Measurements from ENCODE around the gene C5orf15.
"Not testable (repeated sequence)": the region's sequence is repeated elsewhere in the genome, so short reads cannot be mapped to it uniquely, and the experiment has no call there.

Gene C5orf15

GRCh38 chr5:133938929-133939328, 29.5 kb downstream of the C5orf15 start:
- no peak for DNase-seq (ENCODE audit: low read depth in 2 of 2, low spot score in 1 of 2)

GRCh38 chr5:133938039-133938821, 30.2 kb downstream of the C5orf15 start:
- no peak for DNase-seq (ENCODE audit: low read depth in 2 of 2, low spot score in 1 of 2)

GRCh38 chr5:133937628-133938027, 30.8 kb downstream of the C5orf15 start:
- DNase-seq (ENCODE audit: low read depth in 2 of 2, low spot score in 1 of 2), result not testable (repeated sequence)

- no peak for DNase-seq (ENCODE audit: low read depth in 2 of 2, low spot score in 1 of 2)
Measured at GRCh38 chr5:133936651-133937015, 31.8 kb downstream of the C5orf15 start.

GRCh38 chr5:133935991-133936650, 32.3 kb downstream of the C5orf15 start:
- not testable (repeated sequence) for DNase-seq (ENCODE audit: low read depth in 2 of 2, low spot score in 1 of 2)

- no peak for DNase-seq (ENCODE audit: low read depth in 2 of 2, low spot score in 1 of 2)
Measured at GRCh38 chr5:133935667-133935940, 32.8 kb downstream of the C5orf15 start.

GRCh38 chr5:133934822-133935666, 33.4 kb downstream of the C5orf15 start:
- DNase-seq (ENCODE audit: low read depth in 2 of 2, low spot score in 1 of 2), result no peak

GRCh38 chr5:133934311-133934710, 34.1 kb downstream of the C5orf15 start:
- no peak for DNase-seq (ENCODE audit: low read depth in 2 of 2, low spot score in 1 of 2)

- no peak for DNase-seq (ENCODE audit: low read depth in 2 of 2, low spot score in 1 of 2)
Measured at GRCh38 chr5:133933670-133934295, 34.6 kb downstream of the C5orf15 start.

GRCh38 chr5:133933169-133933509, 35.3 kb downstream of the C5orf15 start:
- DNase-seq (ENCODE audit: low read depth in 2 of 2, low spot score in 1 of 2), result no peak

GRCh38 chr5:133932441-133933168, 35.8 kb downstream of the C5orf15 start:
- DNase-seq (ENCODE audit: low read depth in 2 of 2, low spot score in 1 of 2), result no peak

GRCh38 chr5:133931546-133931945, 36.9 kb downstream of the C5orf15 start:
- DNase-seq (ENCODE audit: low read depth in 2 of 2, low spot score in 1 of 2), result no peak

- no peak for DNase-seq (ENCODE audit: low read depth in 2 of 2, low spot score in 1 of 2)
Measured at GRCh38 chr5:133930813-133931090, 37.7 kb downstream of the C5orf15 start.

- DNase-seq (ENCODE audit: low read depth in 2 of 2, low spot score in 1 of 2), result peak; percentile 7 to 11
Measured at GRCh38 chr5:133930061-133930812, 38.2 kb downstream of the C5orf15 start.

GRCh38 chr5:133928587-133929393, 39.6 kb downstream of the C5orf15 start:
- no peak for DNase-seq (ENCODE audit: low read depth in 2 of 2, low spot score in 1 of 2)

- no peak for DNase-seq (ENCODE audit: low read depth in 2 of 2, low spot score in 1 of 2)
Measured at GRCh38 chr5:133927300-133928180, 40.9 kb downstream of the C5orf15 start.

- DNase-seq (ENCODE audit: low read depth in 2 of 2, low spot score in 1 of 2), result no peak
Measured at GRCh38 chr5:133926489-133927299, 41.7 kb downstream of the C5orf15 start.

All from stimulated activated CD8-positive, alpha-beta memory T cell treated with anti-CD3 and anti-CD28 coated beads, Interleukin-4, amount 100 ng/mL, for 1 hour (primary cell).